MM.1S (cell line): ENCODE data around the gene CD8B.

Source experiments
- DNase-seq: peaks from one replicate; pipeline ENCODE4 v3.0.0-alpha.2; 2015
- H2AFZ ChIP-seq: fragments of 300-600 bp; sonication (generic); 2 replicates; pipeline ENCODE4 v1.6.0; 2016; ENCODE audit warnings: antibody characterized with exemption, low read length
- H3F3A ChIP-seq: fragments of 300-600 bp; sonication (generic); 2 replicates; pipeline ENCODE4 v1.6.1; 2016; ENCODE audit warnings: mild to moderate bottlenecking, antibody characterized with exemption, low read length, moderate library complexity, mixed read lengths; ENCODE audit not compliant: insufficient read depth
- H3K27ac ChIP-seq: fragments of 300-600 bp; sonication (generic); 2 replicates; pipeline ENCODE4 v1.5.1; 2016; ENCODE audit warnings: mild to moderate bottlenecking, low read length
- H3K27me3 ChIP-seq: fragments of 300-600 bp; sonication (generic); replicated peaks from 2 replicates; pipeline ENCODE4 v1.6.0; 2016; ENCODE audit warnings: low read length; ENCODE audit not compliant: insufficient read depth
- H3K36me3 ChIP-seq: fragments of 300-600 bp; sonication (generic); replicated peaks from 2 replicates; pipeline ENCODE4 v1.6.1; 2016; ENCODE audit warnings: mild to moderate bottlenecking, low read length, mixed read lengths; ENCODE audit not compliant: insufficient read depth
- H3K4me1 ChIP-seq: fragments of 300-600 bp; sonication (generic); 2 replicates; pipeline ENCODE4 v1.6.1; 2016; ENCODE audit warnings: low read length, mixed read lengths
- H3K4me2 ChIP-seq: fragments of 300-600 bp; sonication (generic); 2 replicates; pipeline ENCODE4 v1.6.0; 2016; ENCODE audit warnings: low read depth, low read length
- H3K4me3 ChIP-seq: fragments of 300-600 bp; sonication (generic); 2 replicates; pipeline ENCODE4 v1.5.1; 2016; ENCODE audit warnings: low read length, mixed read lengths
- H3K79me2 ChIP-seq: fragments of 300-600 bp; sonication (generic); 2 replicates; pipeline ENCODE4 v1.6.1; 2016; ENCODE audit warnings: mixed run types, low read length, mixed read lengths
- H3K9ac ChIP-seq: fragments of 300-600 bp; sonication (generic); 2 replicates; pipeline ENCODE4 v1.6.1; 2016; ENCODE audit warnings: low read length, mixed read lengths
- H3K9me2 ChIP-seq: fragments of 300-600 bp; sonication (generic); replicated peaks from 2 replicates; pipeline ENCODE4 v1.6.1; 2016; ENCODE audit warnings: mild to moderate bottlenecking, low read length, mixed read lengths; ENCODE audit not compliant: insufficient read depth
- H3K9me3 ChIP-seq: fragments of 300-600 bp; sonication (generic); replicated peaks from 2 replicates; pipeline ENCODE4 v1.6.1; 2016; ENCODE audit warnings: mild to moderate bottlenecking, low read length, mixed read lengths; ENCODE audit not compliant: insufficient read depth
- H4K20me1 ChIP-seq: fragments of 300-600 bp; sonication (generic); 2 replicates; pipeline ENCODE4 v1.6.1; 2016; ENCODE audit warnings: mild to moderate bottlenecking, low read length, moderate library complexity, mixed read lengths; ENCODE audit not compliant: insufficient read depth
- EZH2 ChIP-seq: fragments of 300-600 bp; sonication (generic); optimal IDR thresholded peaks from 2 replicates; pipeline ENCODE3; 2017; ENCODE audit warnings: low read depth, mild to moderate bottlenecking, antibody characterized with exemption, low read length, mixed read lengths
- EZH2phosphoT487 ChIP-seq: fragments of 300-600 bp; sonication (generic); IDR thresholded peaks from 2 replicates; pipeline ENCODE4 v1.6.1; 2018; ENCODE audit warnings: antibody characterized with exemption, low read length
- TF ChIP-seq, protein P1 (sequence below): fragments of 300-600 bp; sonication (generic); IDR thresholded peaks from 2 replicates; pipeline ENCODE4 v1.5.1; 2016; ENCODE audit warnings: antibody characterized with exemption, low read length, mixed read lengths

Gene CD8B

DNA sequence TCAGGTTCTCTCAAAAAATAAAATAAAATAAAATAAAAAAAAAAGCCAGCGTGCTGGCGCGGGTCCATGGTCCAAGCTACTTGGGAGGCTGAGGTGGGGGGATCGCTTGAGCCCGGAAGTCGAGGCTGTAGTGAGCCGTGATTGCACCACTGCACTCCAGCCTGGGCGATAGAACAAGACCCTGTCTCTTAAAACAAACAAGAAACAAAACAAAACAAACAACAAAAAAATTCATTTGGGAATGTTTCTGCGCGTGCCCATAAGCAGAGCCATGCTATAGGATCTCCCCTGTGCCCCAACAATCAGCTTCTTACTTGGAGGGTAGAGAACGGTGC, 54.6 kb downstream of the CD8B start:
- Histone ChIP-seq H3K4me1 (peaks cover 3% of the 10 kb centered on the region; the same call in 1 of the 2 replicates), H3K9me3 (no peaks in the 10 kb centered on the region), H3F3A (no peaks in the 10 kb centered on the region), H4K20me1 (no peaks in the 10 kb centered on the region), H3K9me2 (no peaks in the 10 kb centered on the region), H3K27ac (no peak overlapping the region), H2AFZ (peak overlapping the region; percentile 84), H3K79me2 (no peaks in the 10 kb centered on the region), H3K9ac (peak overlapping the region; percentile 24; the same call in 1 of the 2 replicates), H3K27me3 (no peaks in the 10 kb centered on the region), H3K4me2 (peak overlapping the region; percentile 96), H3K36me3 (no peaks in the 10 kb centered on the region), H3K4me3 (peak overlapping the region; percentile 71)
- DNase-seq, result no peak
- TF ChIP-seq EZH2phosphoT487, result no peak
- no peak for TF ChIP-seq EZH2
- TF ChIP-seq, protein P1, sequence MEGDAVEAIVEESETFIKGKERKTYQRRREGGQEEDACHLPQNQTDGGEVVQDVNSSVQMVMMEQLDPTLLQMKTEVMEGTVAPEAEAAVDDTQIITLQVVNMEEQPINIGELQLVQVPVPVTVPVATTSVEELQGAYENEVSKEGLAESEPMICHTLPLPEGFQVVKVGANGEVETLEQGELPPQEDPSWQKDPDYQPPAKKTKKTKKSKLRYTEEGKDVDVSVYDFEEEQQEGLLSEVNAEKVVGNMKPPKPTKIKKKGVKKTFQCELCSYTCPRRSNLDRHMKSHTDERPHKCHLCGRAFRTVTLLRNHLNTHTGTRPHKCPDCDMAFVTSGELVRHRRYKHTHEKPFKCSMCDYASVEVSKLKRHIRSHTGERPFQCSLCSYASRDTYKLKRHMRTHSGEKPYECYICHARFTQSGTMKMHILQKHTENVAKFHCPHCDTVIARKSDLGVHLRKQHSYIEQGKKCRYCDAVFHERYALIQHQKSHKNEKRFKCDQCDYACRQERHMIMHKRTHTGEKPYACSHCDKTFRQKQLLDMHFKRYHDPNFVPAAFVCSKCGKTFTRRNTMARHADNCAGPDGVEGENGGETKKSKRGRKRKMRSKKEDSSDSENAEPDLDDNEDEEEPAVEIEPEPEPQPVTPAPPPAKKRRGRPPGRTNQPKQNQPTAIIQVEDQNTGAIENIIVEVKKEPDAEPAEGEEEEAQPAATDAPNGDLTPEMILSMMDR, result no peak

DNA sequence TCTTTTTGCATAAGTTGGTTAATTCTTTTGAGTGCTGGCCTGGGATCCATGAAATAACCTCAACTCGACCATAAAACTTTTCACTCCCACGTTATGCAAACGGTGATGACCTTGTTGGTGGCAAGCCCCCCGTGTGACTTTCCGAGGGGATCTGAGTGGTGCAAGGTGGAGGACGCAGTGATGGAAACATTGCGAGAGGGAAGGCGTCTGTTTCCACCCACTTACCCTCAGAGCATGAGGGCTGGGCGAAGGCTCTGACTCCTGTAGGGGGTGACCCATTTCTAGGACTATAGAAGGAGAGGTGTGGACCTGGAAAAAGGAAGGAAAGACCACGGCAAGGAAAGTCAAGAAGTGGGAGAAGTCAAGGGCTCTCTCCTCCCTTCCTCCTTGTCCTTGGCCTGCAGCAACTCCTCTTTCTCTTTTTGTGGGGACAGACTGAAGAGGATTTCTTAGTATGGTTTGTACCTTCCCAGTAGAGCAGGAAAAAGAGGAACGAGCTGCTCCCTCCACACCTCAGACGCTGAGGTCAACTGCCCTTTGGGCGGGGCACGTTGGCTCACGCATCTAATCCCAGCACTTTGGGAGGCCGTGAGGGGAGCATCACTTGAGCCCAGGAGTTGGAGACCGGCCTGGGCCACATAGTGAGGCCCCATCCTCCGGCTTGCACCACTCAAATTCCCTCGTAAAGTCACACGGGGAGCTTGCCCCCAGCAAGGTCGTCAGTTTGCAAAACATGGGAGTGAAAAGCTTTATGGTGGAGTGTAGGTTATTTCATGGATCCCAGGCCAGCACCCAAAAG, 55.4 kb downstream of the CD8B start:
- Histone ChIP-seq H4K20me1 (no peaks in the 10 kb centered on the region), H2AFZ (no peak overlapping the region), H3K9me2 (no peaks in the 10 kb centered on the region), H3K4me1 (peaks cover 3% of the 10 kb centered on the region; the same call in 1 of the 2 replicates), H3K9me3 (no peaks in the 10 kb centered on the region), H3K27ac (no peak overlapping the region), H3K9ac (no peak overlapping the region), H3K27me3 (no peaks in the 10 kb centered on the region), H3K4me2 (no peak overlapping the region), H3K79me2 (no peaks in the 10 kb centered on the region), H3F3A (no peaks in the 10 kb centered on the region), H3K36me3 (no peaks in the 10 kb centered on the region), H3K4me3 (no peak overlapping the region)
- TF ChIP-seq, protein P1, result no peak
- TF ChIP-seq EZH2phosphoT487 (no peak), EZH2 (no peak)
- no peak for DNase-seq

DNA sequence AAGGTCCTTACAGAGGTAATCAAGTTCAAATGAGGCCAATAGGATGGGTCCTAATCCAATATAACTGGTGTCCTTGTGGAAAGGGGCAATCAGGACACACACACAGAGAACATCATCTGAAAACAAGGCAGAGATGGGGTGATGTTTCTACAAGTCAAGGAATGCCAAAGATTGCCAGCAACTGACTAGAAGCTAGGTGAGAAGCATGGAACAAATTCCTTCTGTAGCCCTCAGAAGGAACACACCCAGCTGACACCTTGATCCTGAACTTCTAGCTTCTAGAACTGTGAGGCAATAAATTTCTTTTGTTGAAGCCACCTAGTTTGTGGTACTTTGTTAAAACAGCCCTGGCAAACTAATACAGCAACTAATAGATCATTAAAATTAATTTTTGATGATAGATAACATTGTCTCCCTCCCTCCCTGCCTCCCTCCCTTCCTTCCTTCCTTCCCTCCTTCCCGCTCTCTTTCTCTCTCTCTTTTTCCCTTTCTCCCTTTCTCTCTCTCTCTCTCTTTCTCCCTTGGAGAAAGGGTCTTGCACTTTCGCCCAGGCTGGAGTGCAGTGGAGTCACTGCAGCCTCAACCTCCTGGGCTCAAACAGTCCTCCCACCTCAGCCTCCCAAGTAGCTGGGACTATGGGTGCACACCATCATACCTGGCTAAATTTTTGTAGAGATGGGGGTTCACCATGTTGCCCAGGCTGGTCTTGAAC, 60.7 kb downstream of the CD8B start:
- Histone ChIP-seq H3K9me3 (no peaks in the 10 kb centered on the region), H3K4me3 (no peak overlapping the region)

More for the DNA sequence above, 60.7 kb downstream of the CD8B start:
- Histone ChIP-seq H3K9me2 (no peaks in the 10 kb centered on the region), H3K36me3 (no peaks in the 10 kb centered on the region), H3K4me1 (no peaks in the 10 kb centered on the region), H3F3A (no peaks in the 10 kb centered on the region), H3K4me2 (no peak overlapping the region), H3K27me3 (no peaks in the 10 kb centered on the region), H3K79me2 (no peaks in the 10 kb centered on the region), H3K9ac (no peak overlapping the region), H2AFZ (no peak overlapping the region), H3K27ac (no peak overlapping the region), H4K20me1 (no peaks in the 10 kb centered on the region)
- no peak for DNase-seq
- TF ChIP-seq, protein P1, result no peak
- TF ChIP-seq EZH2phosphoT487 (no peak), EZH2 (no peak)
